D721Med (cell line): ENCODE results near the gene TOM1L2.

Source experiments
- DNase-seq: peaks from one replicate; pipeline ENCODE4 v3.0.0; 2011; ENCODE audit warnings: low spot score; ENCODE audit not compliant: insufficient read length
- FAIRE-seq: peaks from 2 replicates; lab custom pipeline; 2011; peaks lifted over from hg19 to GRCh38; lab: Jason Lieb, UNC
- TF ChIP-seq, protein P1 (sequence below): IDR thresholded peaks from 2 replicates; pipeline ENCODE4 v1.5.1; 2012; ENCODE audit warnings: mild to moderate bottlenecking, control low read depth; ENCODE audit not compliant: insufficient read depth; ENCODE audit errors: missing control alignments

The TOM1L2 gene

DNA sequence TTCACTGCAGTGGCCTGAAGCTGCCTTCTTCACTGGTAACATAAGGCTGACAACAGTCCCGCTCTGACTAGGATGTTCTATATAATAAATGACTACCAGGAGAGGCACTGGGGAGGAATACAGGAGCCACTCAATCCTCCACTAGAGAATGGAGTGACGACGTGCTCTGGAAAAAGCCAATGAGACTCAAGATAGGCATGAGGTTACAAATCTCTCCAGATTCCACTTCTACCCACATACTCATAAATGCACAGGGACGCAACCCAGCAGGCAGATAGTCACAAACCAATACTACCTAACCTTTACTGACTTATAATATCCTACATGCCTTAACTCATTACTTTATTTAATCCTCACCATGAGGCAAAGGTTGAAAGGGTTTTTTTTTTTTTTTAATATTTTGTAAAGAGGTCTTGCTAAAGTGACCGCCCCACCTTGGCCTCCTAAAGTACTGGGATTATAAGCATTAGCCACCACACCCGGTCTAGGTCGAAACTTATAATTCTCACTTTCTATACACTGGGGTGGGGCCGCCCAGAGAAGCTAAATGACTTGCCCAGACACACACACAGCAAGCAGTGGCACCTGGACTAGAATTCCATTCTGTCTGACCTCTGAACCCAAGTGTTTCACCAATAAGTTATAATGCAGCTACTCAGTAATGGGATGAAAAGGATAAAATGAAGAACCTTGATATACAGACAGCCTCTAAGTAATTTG is 33.7 kb downstream of the TOM1L2 start:
- DNase-seq = no peak
- TF ChIP-seq, protein P1, sequence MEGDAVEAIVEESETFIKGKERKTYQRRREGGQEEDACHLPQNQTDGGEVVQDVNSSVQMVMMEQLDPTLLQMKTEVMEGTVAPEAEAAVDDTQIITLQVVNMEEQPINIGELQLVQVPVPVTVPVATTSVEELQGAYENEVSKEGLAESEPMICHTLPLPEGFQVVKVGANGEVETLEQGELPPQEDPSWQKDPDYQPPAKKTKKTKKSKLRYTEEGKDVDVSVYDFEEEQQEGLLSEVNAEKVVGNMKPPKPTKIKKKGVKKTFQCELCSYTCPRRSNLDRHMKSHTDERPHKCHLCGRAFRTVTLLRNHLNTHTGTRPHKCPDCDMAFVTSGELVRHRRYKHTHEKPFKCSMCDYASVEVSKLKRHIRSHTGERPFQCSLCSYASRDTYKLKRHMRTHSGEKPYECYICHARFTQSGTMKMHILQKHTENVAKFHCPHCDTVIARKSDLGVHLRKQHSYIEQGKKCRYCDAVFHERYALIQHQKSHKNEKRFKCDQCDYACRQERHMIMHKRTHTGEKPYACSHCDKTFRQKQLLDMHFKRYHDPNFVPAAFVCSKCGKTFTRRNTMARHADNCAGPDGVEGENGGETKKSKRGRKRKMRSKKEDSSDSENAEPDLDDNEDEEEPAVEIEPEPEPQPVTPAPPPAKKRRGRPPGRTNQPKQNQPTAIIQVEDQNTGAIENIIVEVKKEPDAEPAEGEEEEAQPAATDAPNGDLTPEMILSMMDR = no peak
- no peak for FAIRE-seq

DNA sequence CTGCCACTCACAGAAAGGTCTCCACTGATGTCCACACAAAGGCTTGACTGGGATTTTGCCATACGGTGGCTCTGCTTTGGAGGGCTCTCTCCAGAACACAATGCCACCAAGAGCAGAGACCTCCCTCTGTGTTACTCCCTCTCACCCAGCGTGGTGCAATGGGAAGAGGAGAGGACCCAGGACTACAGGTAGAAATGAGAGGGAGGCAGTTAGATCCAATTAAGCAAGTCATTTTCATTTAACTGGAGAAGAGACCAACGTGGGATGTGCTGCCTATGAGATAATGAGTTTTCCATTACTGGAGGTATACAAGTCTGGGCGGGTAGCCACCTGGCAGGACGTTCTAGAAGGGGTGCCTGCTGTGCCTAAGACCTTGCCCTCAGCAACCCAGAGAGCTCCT is 34.2 kb downstream of the TOM1L2 start:
- no peak for DNase-seq
- FAIRE-seq = no peak
- TF ChIP-seq, protein P1 = no peak

DNA sequence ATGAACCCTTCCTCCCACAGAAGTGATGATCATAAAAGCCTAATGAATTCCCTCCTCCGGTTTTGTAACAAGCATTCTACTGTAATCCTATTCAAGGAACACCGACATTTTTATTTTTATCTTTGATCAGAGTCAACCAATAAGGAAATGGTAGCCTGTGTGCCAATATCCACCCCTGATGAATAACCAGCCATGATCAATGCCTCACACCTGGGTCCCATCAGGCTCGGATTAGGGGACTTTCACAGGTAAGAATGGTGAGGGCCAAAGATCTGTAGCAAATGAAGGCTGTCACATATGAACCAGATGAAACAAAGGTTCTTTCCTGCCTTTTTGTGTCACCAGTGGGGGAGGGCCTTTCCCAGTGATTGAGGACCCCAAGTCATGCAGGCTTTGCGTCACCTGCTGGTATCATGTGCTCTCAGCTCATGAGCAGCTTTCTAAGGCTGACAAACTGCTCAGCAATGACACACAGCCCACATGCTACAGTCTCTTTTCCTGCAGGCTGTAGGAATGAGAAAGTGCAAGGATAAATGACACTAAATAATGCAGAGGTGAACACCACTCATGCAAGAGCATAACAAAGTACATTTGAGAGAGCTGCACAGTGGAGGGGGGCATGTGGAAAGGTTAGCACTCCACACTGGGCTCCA is 34.9 kb downstream of the TOM1L2 start:
- no peak for DNase-seq
- FAIRE-seq = no peak
- TF ChIP-seq, protein P1 = no peak

DNA sequence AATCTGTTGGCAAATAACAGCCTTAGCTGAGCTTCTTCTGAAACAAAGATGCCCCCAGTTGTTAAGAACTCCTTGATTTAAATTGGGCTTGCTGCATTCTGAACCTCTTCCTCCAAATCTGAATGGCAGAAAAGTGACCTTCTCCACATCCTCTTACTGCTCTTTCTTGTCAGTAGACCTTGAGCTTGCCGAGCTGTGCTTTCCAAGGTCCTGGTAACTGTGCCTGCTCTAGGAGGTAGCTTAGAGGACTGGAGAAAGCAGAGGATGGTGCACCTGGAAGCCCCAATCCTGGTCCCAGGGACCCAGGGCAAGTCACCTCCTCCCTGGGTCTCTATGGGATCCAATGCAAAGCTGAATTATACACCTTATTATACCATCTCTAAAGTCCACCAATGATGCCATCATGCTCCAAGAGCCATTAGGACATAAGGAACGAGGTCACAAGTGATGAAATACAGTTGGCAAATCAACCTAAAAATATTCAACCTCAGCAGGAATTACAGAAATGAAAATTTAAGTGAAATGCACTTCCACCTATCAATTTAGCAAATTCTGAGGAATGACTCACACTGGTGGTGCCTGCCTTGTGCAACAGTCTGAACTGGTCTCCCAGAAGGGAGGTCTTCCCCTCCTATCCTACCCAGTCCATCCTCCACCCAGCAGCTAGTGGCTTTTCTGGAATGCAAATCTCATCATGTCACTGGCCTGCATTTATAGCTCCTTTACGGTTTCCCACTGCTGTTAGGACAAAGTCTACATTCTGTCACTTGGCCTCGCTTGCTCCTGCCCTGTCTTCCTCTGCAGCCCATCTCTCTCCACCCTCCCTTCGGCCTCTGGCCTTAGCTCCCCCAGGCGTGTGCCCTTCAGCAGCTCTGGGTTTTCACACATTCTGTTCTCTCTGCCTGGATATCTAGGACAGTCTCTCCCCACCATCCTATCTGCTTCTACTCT is 36.6 kb downstream of the TOM1L2 start:
- TF ChIP-seq, protein P1 = no peak
- DNase-seq (no peak), FAIRE-seq (no peak)

DNA sequence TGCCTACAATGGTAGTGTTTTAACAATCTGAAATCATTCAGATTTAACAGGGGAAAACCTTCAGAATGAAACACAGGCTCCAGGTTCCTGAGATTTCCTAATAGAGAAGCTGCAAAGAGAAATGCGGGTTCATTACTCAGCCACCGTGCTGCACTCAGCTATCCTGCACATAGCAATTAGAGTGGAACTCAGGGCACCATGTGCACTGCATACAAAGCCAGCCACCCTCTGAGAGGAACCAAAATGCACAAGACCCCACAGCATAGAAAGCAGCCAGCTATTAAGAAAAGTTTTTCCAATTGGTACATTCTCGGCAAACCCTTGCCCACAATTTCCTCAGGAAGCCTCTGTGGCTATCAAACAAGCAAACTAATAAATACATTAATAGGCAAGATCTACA is 37.4 kb downstream of the TOM1L2 start:
- DNase-seq = no peak
- no peak for FAIRE-seq
- TF ChIP-seq, protein P1 = no peak

DNA sequence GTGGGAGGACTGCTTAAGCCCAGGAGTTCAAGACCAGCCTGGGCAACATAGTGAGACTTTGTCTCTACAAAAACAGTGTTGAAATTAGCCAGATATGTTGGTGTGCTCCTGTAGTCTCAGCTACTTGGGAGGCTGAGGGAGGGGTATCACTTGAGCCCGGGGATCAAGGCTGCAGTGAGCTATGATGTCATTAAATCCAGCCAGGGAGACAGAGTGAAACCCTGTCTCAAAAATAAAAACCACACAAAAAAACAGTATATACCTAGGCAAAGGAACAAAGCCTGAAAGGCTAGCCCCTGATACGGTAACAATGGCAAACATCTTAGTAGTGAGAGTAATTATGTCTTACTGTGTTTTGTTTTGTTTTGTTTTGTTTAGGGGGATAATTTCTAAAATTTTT is 38.0 kb downstream of the TOM1L2 start:
- TF ChIP-seq, protein P1 = no peak
- FAIRE-seq (no peak), DNase-seq (no peak)
